Measurements from ENCODE around the gene ACTL10. TPM values are rescaled to one million over a fixed set of nuclear protein-coding genes. Genes with fewer than 3 reads are reported as not detected.

ACTL10 gene
- total and polyA plus RNA-seq, 2 of the 13 experiments (the other 11 are each of a cell fraction or from before 2014, with no cell fraction given) = not detected

- TF ChIP-seq RBFOX2 (IDR thresholded peaks at IDR 0.05; ENCODE audit: low read depth, low read length) (peak; percentile 67; the same call in 1 of the 2 replicates), SRSF9 (IDR thresholded peaks at IDR 0.05; ENCODE audit: borderline replicate concordance, insufficient read depth, low read depth, low read length, poor library complexity, severe bottlenecking) (no peak), ZNF556 (CRISPR knock-in tag; IDR thresholded peaks at IDR 0.05; ENCODE audit: borderline replicate concordance) (no peak), ZNF800 (CRISPR knock-in tag; IDR thresholded peaks at IDR 0.05) (no peak), ZNF224 (CRISPR knock-in tag; IDR thresholded peaks at IDR 0.05) (no peak; the same call in 1 of the 2 replicates), HOXA7 (CRISPR knock-in tag; IDR thresholded peaks at IDR 0.05) (no peak), ZNF891 (CRISPR knock-in tag; IDR thresholded peaks at IDR 0.05) (peak; percentile 70; the same call in 1 of the 2 replicates), ZNF430 (CRISPR knock-in tag; IDR thresholded peaks at IDR 0.05) (no peak), BORCS8-MEF2B (CRISPR knock-in tag; IDR thresholded peaks at IDR 0.05) (no peak; the same call in none of the 2 replicates), ZXDC (CRISPR knock-in tag; IDR thresholded peaks at IDR 0.05) (no peak; the same call in 1 of the 2 replicates), ZBTB7B (CRISPR knock-in tag; IDR thresholded peaks at IDR 0.05) (0 out of 2 replicates have a peak, but pooled peaks have one; percentile 21), NFKB2 (CRISPR knock-in tag; IDR thresholded peaks at IDR 0.05; ENCODE audit: borderline replicate concordance) (0 out of 2 replicates have a peak, but pooled peaks have one; percentile 64), ZNF30 (CRISPR knock-in tag; IDR thresholded peaks at IDR 0.05) (no peak), MIER2 (CRISPR knock-in tag; IDR thresholded peaks at IDR 0.05) (no peak; the same call in 1 of the 2 replicates), ZSCAN5A (CRISPR knock-in tag; IDR thresholded peaks at IDR 0.05; ENCODE audit: borderline replicate concordance) (no peak), JDP2 (CRISPR knock-in tag; IDR thresholded peaks at IDR 0.05; ENCODE audit: borderline replicate concordance) (no peak; the same call in 1 of the 2 replicates), LBX2 (CRISPR knock-in tag; IDR thresholded peaks at IDR 0.05; ENCODE audit: borderline replicate concordance) (no peak; the same call in 1 of the 2 replicates), ZNF576 (CRISPR knock-in tag; IDR thresholded peaks at IDR 0.05) (no peak), ZBTB21 (CRISPR knock-in tag; IDR thresholded peaks at IDR 0.05) (0 out of 2 replicates have a peak, but pooled peaks have one; percentile 33), MTERF4 (CRISPR knock-in tag; IDR thresholded peaks at IDR 0.05) (peak; percentile 56; the same call in 1 of the 2 replicates)
Measured at GRCh38 chr20:33685328-33686099, 18.8 kb downstream of the ACTL10 start (continued).
